ENCODE results near the gene PTRH1. TPM values are rescaled to one million over a fixed set of nuclear protein-coding genes. Genes with fewer than 3 reads are reported as not detected.

The PTRH1 gene
- total and polyA plus RNA-seq, 2 of the 4 experiments (the other 2 are of a cell fraction) = 5.4 to 14.8 TPM

- H3K79me1 ChIP-seq (ENCODE audit: low read depth in 1 of 2, low read length in 2 of 2) = no peaks in the 10 kb centered on the region
- no peak overlapping the region for H3K27ac ChIP-seq (ENCODE audit: insufficient read depth, low read length)
- H3K36me3 ChIP-seq (ENCODE audit: control insufficient read depth, insufficient read depth, low read length) = no peaks in the 10 kb centered on the region
- POLR2A ChIA-PET (ENCODE audit: unreplicated experiment) = no interaction called here
- no peak overlapping the region for H2AK9ac ChIP-seq (replicated peaks; ENCODE audit: low read depth, low read length, poor library complexity)
- no peak overlapping the region for H2BK120ac ChIP-seq (ENCODE audit: low read depth, low read length)
- DNase-seq = no peak
- no peak for ATAC-seq (ENCODE audit: low read depth)
- H4K5ac ChIP-seq (ENCODE audit: low read depth, low read length) = no peak overlapping the region
- H2BK5ac ChIP-seq (ENCODE audit: low read depth, low read length, poor library complexity, severe bottlenecking) = no peak overlapping the region
- no peak overlapping the region for H3K14ac ChIP-seq (replicated peaks; ENCODE audit: low read depth, low read length)
- no peak overlapping the region for H2BK20ac ChIP-seq (ENCODE audit: low read depth, low read length)
- H3K4me2 ChIP-seq (ENCODE audit: low read depth, low read length) = no peak overlapping the region
- TF ChIP-seq MAZ (IDR thresholded peaks at IDR 0.05; ENCODE audit: borderline replicate concordance, low read depth, low read length) = no peak
- TF ChIP-seq MAFK (IDR thresholded peaks at IDR 0.05; ENCODE audit: low read depth, low read length) = no peak
- TF ChIP-seq RAD21 (IDR thresholded peaks at IDR 0.05; ENCODE audit: low read length) = no peak
- TF ChIP-seq NFE2L2 (IDR thresholded peaks at IDR 0.05; ENCODE audit: low read depth, low read length) = no peak
- no peak for TF ChIP-seq CEBPB (IDR thresholded peaks at IDR 0.05; ENCODE audit: low read depth, low read length)
- TF ChIP-seq, protein P1, sequence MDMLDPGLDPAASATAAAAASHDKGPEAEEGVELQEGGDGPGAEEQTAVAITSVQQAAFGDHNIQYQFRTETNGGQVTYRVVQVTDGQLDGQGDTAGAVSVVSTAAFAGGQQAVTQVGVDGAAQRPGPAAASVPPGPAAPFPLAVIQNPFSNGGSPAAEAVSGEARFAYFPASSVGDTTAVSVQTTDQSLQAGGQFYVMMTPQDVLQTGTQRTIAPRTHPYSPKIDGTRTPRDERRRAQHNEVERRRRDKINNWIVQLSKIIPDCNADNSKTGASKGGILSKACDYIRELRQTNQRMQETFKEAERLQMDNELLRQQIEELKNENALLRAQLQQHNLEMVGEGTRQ (IDR thresholded peaks at IDR 0.05; ENCODE audit: low read depth, low read length) = no peak
- TF ChIP-seq MXI1 (IDR thresholded peaks at IDR 0.05; ENCODE audit: borderline replicate concordance, low read depth, low read length) = no peak
- TF ChIP-seq, protein P2, sequence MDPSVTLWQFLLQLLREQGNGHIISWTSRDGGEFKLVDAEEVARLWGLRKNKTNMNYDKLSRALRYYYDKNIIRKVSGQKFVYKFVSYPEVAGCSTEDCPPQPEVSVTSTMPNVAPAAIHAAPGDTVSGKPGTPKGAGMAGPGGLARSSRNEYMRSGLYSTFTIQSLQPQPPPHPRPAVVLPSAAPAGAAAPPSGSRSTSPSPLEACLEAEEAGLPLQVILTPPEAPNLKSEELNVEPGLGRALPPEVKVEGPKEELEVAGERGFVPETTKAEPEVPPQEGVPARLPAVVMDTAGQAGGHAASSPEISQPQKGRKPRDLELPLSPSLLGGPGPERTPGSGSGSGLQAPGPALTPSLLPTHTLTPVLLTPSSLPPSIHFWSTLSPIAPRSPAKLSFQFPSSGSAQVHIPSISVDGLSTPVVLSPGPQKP (IDR thresholded peaks at IDR 0.05; ENCODE audit: borderline replicate concordance, low read depth, low read length) = no peak
- TF ChIP-seq, protein P3, sequence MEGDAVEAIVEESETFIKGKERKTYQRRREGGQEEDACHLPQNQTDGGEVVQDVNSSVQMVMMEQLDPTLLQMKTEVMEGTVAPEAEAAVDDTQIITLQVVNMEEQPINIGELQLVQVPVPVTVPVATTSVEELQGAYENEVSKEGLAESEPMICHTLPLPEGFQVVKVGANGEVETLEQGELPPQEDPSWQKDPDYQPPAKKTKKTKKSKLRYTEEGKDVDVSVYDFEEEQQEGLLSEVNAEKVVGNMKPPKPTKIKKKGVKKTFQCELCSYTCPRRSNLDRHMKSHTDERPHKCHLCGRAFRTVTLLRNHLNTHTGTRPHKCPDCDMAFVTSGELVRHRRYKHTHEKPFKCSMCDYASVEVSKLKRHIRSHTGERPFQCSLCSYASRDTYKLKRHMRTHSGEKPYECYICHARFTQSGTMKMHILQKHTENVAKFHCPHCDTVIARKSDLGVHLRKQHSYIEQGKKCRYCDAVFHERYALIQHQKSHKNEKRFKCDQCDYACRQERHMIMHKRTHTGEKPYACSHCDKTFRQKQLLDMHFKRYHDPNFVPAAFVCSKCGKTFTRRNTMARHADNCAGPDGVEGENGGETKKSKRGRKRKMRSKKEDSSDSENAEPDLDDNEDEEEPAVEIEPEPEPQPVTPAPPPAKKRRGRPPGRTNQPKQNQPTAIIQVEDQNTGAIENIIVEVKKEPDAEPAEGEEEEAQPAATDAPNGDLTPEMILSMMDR (conservative IDR thresholded peaks at IDR 0.05; ENCODE audit: low read depth, low read length) = no peak
- no peak for TF ChIP-seq RCOR1 (IDR thresholded peaks at IDR 0.05; ENCODE audit: insufficient replicate concordance, low read length)
- no peak for TF ChIP-seq POLR2A (IDR thresholded peaks at IDR 0.05; ENCODE audit: low read depth, low read length)
- no peak for TF ChIP-seq BHLHE40 (IDR thresholded peaks at IDR 0.05; ENCODE audit: low read depth, low read length)
- no peak for TF ChIP-seq FOS (IDR thresholded peaks at IDR 0.05; ENCODE audit: low read depth, low read length)
- no peak for TF ChIP-seq CHD1 (IDR thresholded peaks at IDR 0.05; ENCODE audit: low read depth, low read length)
- TF ChIP-seq SMC3 (IDR thresholded peaks at IDR 0.05; ENCODE audit: low read depth, low read length) = no peak
- no peak for TF ChIP-seq RFX5 (IDR thresholded peaks at IDR 0.05; ENCODE audit: low read depth, low read length)
- H4K20me1 ChIP-seq (ENCODE audit: insufficient read depth, low read length) = no peaks in the 10 kb centered on the region
- H2AK5ac ChIP-seq (ENCODE audit: low read depth, low read length) = no peak overlapping the region
- intact Hi-C loops (cut with micrococcal nuclease) (no loop called here), dilution Hi-C loops (cut with HindIII; ENCODE audit: low sequenced_read_pairs, unreplicated experiment) (no loop called here), in situ Hi-C loops (cut with MboI; ENCODE audit: low sequenced_read_pairs) (no loop called here)
- no CpG with 5 or more reads among the region's 5 CpGs for WGBS, 2 experiments (ENCODE audit: extremely low coverage in 2 of 2, insufficient read length in 1 of 2)
- H3K4me1 ChIP-seq (ENCODE audit: control insufficient read depth, insufficient read depth, low read length) = no peaks in the 10 kb centered on the region
- no TSS peak for BruUV-seq (replicated peaks)
- no peak overlapping the region for H3K23ac ChIP-seq (ENCODE audit: low read depth, low read length)
- no peak overlapping the region for H3K56ac ChIP-seq (ENCODE audit: extremely low read depth, insufficient read depth, low read length)
- no peaks in the 10 kb centered on the region for H3K9me1 ChIP-seq (ENCODE audit: insufficient read depth, low read length)
- H3K18ac ChIP-seq (ENCODE audit: low read depth, low read length) = no peak overlapping the region
- H4K91ac ChIP-seq (ENCODE audit: insufficient read depth, low read depth, low read length) = no peak overlapping the region
- peaks cover 35% of the 10 kb centered on the region for H3K27me3 ChIP-seq (ENCODE audit: control insufficient read depth, insufficient read depth, low read length)
- no peak overlapping the region for H3K9ac ChIP-seq (ENCODE audit: low read depth, low read length)
- no peaks in the 10 kb centered on the region for H3K9me3 ChIP-seq (ENCODE audit: control insufficient read depth, insufficient read depth, low read length)
- no peak overlapping the region for H3K4ac ChIP-seq (ENCODE audit: low read depth, low read length)
- no peak overlapping the region for H4K8ac ChIP-seq (ENCODE audit: low read depth in 2 of 2, low read length in 2 of 2)
- H2BK15ac ChIP-seq (ENCODE audit: low read depth, low read length) = no peak overlapping the region
- CTCF ChIA-PET = no interaction called here
- no peak overlapping the region for H3K4me3 ChIP-seq (ENCODE audit: insufficient read depth, low read depth, low read length)
- no peak overlapping the region for H2AFZ ChIP-seq (replicated peaks; ENCODE audit: low read length, poor library complexity)
These were observed 46.1 kb upstream of the PTRH1 start for GRCh38 chr9:127761491-127761956.

Data from IMR-90 (cell line).